ENCODE measurements around the gene ITGA7.

The ITGA7 gene

DNA sequence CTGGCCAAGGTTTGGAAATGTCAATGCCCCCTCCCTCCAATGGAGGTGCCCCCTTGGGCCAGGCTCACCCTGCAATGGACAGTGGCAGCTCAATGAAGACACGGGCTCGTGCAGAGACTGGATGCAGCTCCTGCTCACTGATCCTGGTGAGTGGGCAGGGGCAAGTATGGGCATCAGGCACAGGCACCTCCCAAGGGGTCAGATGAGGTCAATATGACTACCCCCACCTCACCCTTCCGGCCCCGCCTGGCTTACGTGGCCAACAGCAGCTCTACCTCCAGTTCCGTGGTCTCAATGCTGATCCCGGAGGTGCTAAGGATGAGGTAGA, 13.6 kb downstream of the ITGA7 start:
- TF ChIP-seq TAF1 (IDR thresholded peaks at IDR 0.05; ENCODE audit: low read depth): no peak
- no peak for TF ChIP-seq EGR1 (IDR thresholded peaks at IDR 0.05)
- TF ChIP-seq TCF12 (IDR thresholded peaks at IDR 0.05; ENCODE audit: low read depth): no peak
- TF ChIP-seq, protein P1, sequence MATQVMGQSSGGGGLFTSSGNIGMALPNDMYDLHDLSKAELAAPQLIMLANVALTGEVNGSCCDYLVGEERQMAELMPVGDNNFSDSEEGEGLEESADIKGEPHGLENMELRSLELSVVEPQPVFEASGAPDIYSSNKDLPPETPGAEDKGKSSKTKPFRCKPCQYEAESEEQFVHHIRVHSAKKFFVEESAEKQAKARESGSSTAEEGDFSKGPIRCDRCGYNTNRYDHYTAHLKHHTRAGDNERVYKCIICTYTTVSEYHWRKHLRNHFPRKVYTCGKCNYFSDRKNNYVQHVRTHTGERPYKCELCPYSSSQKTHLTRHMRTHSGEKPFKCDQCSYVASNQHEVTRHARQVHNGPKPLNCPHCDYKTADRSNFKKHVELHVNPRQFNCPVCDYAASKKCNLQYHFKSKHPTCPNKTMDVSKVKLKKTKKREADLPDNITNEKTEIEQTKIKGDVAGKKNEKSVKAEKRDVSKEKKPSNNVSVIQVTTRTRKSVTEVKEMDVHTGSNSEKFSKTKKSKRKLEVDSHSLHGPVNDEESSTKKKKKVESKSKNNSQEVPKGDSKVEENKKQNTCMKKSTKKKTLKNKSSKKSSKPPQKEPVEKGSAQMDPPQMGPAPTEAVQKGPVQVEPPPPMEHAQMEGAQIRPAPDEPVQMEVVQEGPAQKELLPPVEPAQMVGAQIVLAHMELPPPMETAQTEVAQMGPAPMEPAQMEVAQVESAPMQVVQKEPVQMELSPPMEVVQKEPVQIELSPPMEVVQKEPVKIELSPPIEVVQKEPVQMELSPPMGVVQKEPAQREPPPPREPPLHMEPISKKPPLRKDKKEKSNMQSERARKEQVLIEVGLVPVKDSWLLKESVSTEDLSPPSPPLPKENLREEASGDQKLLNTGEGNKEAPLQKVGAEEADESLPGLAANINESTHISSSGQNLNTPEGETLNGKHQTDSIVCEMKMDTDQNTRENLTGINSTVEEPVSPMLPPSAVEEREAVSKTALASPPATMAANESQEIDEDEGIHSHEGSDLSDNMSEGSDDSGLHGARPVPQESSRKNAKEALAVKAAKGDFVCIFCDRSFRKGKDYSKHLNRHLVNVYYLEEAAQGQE (IDR thresholded peaks at IDR 0.05; ENCODE audit: low read depth): no peak
- no peak for TF ChIP-seq CREB1 (IDR thresholded peaks at IDR 0.05; ENCODE audit: low read depth)
- TF ChIP-seq, protein P2, sequence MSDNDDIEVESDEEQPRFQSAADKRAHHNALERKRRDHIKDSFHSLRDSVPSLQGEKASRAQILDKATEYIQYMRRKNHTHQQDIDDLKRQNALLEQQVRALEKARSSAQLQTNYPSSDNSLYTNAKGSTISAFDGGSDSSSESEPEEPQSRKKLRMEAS (IDR thresholded peaks at IDR 0.05): no peak
- TF ChIP-seq TEAD4 (IDR thresholded peaks at IDR 0.05): no peak

DNA sequence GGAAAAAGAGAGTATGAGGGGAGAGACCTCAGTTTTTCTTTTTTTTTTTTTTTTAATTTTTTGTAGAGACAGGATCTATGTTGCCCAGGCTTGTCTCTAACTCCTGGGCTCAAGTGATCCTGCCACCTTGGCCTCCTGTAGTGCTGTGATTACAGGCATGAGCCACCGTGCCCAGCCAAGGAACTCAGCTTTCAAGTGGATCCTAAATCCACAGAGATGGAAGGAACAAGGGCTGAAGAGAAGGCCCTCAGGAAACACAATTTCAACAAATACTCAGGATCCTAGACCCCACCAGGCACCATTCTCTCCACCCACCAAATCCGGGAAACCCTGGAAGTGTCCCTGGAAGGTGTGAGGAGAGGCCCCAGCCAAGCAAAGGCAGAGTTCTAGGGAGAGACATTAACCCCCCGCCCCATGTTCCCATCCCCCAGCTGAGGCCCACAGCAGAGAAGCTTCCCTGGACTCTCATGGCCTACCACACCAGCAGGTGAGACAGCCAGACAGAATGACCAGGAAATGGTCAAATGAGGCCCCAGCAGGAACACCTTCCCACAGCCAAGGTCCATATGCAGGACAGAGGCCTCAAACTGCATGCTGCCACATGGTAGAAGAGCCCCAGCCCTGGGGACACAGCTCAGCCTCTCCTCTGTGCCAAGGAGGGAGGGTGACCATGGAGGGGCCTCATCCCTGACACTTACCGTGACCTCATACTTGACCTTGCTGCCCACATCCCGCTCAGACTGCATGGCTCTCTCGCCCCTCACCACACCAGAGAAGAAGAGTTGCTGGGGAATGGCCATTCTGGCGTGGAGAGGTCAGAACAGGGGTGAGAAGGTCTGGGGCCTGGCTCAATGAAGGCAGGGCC, 14.1 kb downstream of the ITGA7 start:
- no peak for TF ChIP-seq TCF12 (IDR thresholded peaks at IDR 0.05; ENCODE audit: low read depth)

DNA sequence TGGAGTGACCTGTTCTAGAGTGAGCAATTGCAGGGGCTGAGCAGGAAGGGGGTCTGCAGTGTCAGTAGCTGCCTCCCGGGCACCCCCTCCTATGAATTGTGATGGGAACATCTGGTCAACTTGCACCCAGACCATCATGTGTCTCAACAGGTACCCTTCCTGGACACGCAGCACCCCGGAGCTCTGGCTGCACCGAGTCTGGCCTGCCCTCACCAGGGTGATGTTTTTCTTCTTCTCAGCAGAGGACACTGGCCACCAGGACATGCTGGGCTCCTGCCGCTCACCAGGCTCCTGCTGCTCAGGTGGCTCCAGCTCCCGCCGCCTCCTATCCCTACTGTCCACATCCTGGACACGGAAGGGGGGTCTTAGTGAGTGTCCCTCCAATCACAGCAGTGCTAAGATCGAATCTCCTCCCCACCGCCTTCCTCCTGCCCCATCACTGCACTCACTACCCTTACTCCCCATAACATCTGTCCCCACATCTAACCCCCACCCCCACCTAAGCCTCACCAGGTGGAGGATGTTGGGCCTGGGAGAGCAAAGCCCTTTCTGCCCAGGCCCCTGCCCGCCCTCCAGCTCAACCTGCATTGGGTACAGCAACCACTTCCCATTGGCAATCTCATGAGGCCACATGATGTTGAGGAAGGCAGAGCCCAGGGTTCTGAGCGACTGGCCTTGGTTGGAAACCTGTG, 14.9 kb downstream of the ITGA7 start:
- TF ChIP-seq EP300 (IDR thresholded peaks at IDR 0.05; ENCODE audit: borderline replicate concordance) (no peak), NFIC (IDR thresholded peaks at IDR 0.05) (no peak), YY1 (IDR thresholded peaks at IDR 0.05; ENCODE audit: low read depth) (no peak), TAF1 (IDR thresholded peaks at IDR 0.05; ENCODE audit: low read depth) (no peak), TEAD4 (IDR thresholded peaks at IDR 0.05) (no peak)
- TF ChIP-seq, protein P3, sequence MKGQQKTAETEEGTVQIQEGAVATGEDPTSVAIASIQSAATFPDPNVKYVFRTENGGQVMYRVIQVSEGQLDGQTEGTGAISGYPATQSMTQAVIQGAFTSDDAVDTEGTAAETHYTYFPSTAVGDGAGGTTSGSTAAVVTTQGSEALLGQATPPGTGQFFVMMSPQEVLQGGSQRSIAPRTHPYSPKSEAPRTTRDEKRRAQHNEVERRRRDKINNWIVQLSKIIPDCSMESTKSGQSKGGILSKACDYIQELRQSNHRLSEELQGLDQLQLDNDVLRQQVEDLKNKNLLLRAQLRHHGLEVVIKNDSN (IDR thresholded peaks at IDR 0.05): no peak
- TF ChIP-seq, protein P1 (IDR thresholded peaks at IDR 0.05; ENCODE audit: low read depth): no peak

DNA sequence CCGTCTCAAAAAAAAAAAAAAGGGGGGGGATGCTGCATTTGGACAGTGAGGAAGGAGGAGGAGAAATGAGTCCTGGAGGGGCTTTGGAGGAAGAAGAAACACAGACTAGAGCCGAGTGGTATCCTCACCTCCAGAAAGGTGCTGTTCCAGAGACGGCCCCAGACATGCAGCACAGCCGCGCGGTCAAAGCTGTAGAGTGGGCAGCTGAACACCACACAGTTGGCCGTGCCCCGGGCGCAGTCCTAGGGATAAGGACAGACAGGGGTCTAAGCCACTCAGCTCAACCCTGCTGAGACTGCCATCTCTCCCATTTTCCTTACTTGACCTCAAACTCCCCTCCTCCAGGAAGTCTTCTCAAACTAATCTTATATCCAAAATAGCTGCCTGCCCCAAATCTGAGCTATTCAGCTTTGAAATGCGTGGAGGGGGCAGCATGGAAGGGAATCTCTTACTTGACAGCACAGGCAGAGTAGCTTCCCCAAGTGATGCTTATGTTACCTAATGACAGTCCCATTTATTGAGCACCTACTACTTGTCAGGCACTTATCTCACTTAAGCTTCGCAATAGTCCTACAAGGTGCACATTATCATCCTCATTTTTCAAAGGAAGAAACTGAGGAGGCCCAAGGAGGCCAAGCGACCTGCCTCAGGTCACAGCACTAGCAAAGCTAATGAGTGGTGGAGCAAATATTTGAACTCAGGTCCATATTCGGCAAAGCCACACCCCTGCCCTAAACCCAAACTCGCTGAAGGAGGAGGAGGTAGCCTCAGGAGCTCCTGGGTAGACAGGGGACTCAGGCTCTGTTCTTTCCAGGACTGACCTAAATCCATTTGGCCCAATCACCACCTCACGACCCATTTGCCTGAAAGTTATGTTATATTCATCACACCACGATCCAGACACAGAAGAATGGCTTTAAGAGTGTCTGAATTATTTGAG, 18.7 kb downstream of the ITGA7 start:
- TF ChIP-seq TCF12 (IDR thresholded peaks at IDR 0.05; ENCODE audit: low read depth) (no peak), TEAD4 (IDR thresholded peaks at IDR 0.05) (no peak), YY1 (IDR thresholded peaks at IDR 0.05; ENCODE audit: low read depth) (no peak), ZBTB7A (IDR thresholded peaks at IDR 0.05; ENCODE audit: low read depth) (no peak), TAF1 (IDR thresholded peaks at IDR 0.05; ENCODE audit: low read depth) (no peak), FOXM1 (IDR thresholded peaks at IDR 0.05; ENCODE audit: borderline replicate concordance, low read depth) (no peak), EP300 (IDR thresholded peaks at IDR 0.05; ENCODE audit: borderline replicate concordance) (no peak), CREB1 (IDR thresholded peaks at IDR 0.05; ENCODE audit: low read depth) (no peak), RAD21 (IDR thresholded peaks at IDR 0.05; ENCODE audit: low read depth) (no peak), NFIC (IDR thresholded peaks at IDR 0.05) (no peak), EGR1 (IDR thresholded peaks at IDR 0.05) (no peak), CEBPB (IDR thresholded peaks at IDR 0.05) (no peak)
- TF ChIP-seq, protein P2 (IDR thresholded peaks at IDR 0.05): no peak
- TF ChIP-seq, protein P1 (IDR thresholded peaks at IDR 0.05; ENCODE audit: low read depth): no peak
- TF ChIP-seq, protein P3 (IDR thresholded peaks at IDR 0.05): no peak

Measured in Ishikawa (cell line).